Brain microvascular endothelial cell (primary cell): ENCODE results near the gene ZBTB46.
"Not testable (repeated sequence)": the region's sequence is repeated elsewhere in the genome, so short reads cannot be mapped to it uniquely, and the experiment has no call there.

Experiments
- DNase-seq: peaks from one replicate; pipeline ENCODE4 v3.0.0-alpha.2; 2020
- H3K27ac ChIP-seq: fragments of 250-450 bp; sonication (Bioruptor Pico); 2 replicates; pipeline ENCODE4 v1.5.1; 2020; ENCODE audit warnings: mild to moderate bottlenecking, moderate library complexity
- H3K27me3 ChIP-seq: fragments of 250-450 bp; sonication (Bioruptor Pico); replicated peaks from 2 replicates; pipeline ENCODE4 v1.5.1; 2020; ENCODE audit warnings: mild to moderate bottlenecking
- H3K36me3 ChIP-seq: fragments of 250-450 bp; sonication (Bioruptor Pico); replicated peaks from 2 replicates; pipeline ENCODE4 v1.5.1; 2020; ENCODE audit warnings: mild to moderate bottlenecking
- H3K4me3 ChIP-seq: 2 replicates; pipeline ENCODE4 v1.5.1; 2011; ENCODE audit warnings: low read depth, mild to moderate bottlenecking, control low read depth, low read length, moderate library complexity
- CTCF ChIP-seq: IDR thresholded peaks from 2 replicates; pipeline ENCODE4 v1.5.1; 2011; ENCODE audit warnings: low read depth, mild to moderate bottlenecking, moderate library complexity, low read length, control low read depth, inconsistent platforms; ENCODE audit errors: missing control alignments
- in situ Hi-C: cut with HindIII; loops from 2 replicates; pipeline ENCODE4 v1.10.0; 2017; ENCODE audit warnings: low sequenced_read_pairs, low pct_ligation_motif_present

ZBTB46 gene

DNA sequence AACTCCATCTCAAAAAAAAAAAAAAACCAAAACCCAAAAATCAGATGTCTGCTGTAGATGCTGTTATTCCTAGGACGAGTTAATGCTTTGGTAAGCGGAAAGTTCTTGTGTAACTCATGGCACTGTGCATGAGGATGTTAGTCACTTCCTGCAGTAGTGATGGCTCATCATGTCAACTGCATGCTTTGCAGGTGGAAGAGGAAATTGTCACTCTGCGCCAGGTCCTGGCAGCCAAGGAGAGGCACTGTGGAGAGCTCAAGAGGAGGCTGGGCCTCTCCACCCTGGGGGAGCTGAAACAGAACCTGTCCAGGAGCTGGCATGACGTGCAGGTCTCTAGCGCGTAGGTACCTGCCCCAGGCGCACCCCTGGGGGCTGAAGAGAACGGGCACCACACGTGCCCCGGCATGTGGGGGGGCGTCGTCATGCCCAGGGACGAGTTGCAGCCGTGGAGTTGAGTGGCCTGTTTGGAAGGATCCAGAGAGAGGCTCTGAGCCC, 42.5 kb upstream of the ZBTB46 start:
- H3K27ac ChIP-seq: no peak overlapping the region
- peaks cover 83% of the 10 kb centered on the region for H3K36me3 ChIP-seq
- no peaks in the 10 kb centered on the region for H3K27me3 ChIP-seq
- in situ Hi-C loops: no loop called here
- no peak for TF ChIP-seq CTCF
- no peak overlapping the region for H3K4me3 ChIP-seq
- peak; percentile 69 for DNase-seq

DNA sequence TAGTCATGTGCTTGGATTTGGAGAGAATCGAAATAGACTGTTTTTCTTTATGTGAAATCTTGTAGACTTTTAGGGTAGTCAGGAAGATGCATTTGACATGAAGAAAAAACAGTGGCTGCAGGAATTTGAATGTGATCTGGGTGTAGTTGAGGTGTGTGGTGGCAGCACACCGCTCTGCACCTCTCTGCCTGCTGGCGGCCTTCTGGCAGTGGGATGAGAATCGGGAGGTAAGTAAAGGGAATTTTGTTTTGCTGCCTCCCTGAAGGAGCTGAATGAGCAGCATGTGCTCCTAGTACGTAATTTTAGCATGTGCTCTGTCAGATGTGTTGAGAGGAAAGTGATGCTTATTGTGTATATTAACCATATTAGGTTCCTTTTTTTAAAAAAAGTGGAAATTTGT, 37.2 kb upstream of the ZBTB46 start:
- in situ Hi-C loops: no loop called here
- no peak overlapping the region for H3K27ac ChIP-seq
- H3K4me3 ChIP-seq: no peak overlapping the region
- peaks cover 38% of the 10 kb centered on the region for H3K36me3 ChIP-seq
- no peaks in the 10 kb centered on the region for H3K27me3 ChIP-seq
- no peak for DNase-seq
- TF ChIP-seq CTCF: no peak

DNA sequence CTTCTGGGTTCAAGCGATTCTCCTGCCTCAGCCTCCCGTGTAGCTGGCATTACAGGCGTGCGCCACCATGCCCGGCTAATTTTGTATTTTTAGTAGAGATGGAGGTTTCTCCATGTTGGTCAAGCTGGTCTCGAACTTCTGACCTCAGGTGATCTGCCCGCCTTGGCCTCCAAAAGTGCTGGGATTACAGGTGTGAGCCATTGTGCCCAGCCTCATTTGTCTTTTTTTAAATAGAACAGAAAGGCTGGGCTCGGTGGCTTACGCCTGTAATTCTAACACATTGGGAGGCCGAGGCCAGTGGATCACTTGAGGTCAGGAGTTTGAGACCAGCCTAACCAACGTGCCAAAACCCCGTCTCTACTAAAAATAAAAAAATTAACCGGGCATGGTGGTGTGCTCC, 36.0 kb upstream of the ZBTB46 start:
- peaks cover 34% of the 10 kb centered on the region for H3K36me3 ChIP-seq
- DNase-seq, in situ Hi-C loops, H3K27ac ChIP-seq, H3K4me3 ChIP-seq, H3K27me3 ChIP-seq: not testable (repeated sequence)

- Histone ChIP-seq H3K27ac (peak within 1 kb of the TSS; percentile 90), H3K4me3 (peak within 1 kb of the TSS; percentile 90), H3K36me3 (peaks cover 28% of the 10 kb centered on the region), H3K27me3 (no peaks in the 10 kb centered on the region)
- in situ Hi-C loops: no loop called here
- TF ChIP-seq CTCF: no peak
- peak; percentile 99 for DNase-seq
These were observed 34.0 kb upstream of the ZBTB46 start, which contains the start of gene TPD52L2 for GRCh38 chr20:63864978-63865640. TSS of gene TPD52L2 (plus strand) at chr20:63865270. CDS start at chr20:63865366, 96 bp downstream.

DNA sequence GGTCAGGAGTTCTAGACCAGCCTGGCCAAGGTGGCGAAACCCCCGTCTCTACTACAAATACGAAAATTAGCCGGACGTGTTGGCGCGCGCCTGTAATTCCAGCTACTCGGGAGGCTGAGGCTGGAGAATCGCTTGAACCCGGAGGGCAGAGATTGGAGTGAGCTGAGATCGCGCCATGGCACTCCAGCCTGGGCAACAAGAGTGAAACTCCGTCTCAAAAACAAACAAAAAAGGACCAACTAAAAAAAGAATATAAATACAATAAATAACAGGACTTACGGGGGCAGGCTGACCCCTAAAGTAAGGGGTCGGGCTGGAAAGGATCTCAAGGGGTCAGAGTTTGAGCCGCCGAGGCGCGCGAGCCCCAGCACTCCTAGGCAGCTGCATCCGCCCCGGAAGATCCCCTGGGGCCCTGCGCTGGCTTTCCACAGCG, 33.5 kb upstream of the ZBTB46 start:
- Histone ChIP-seq H3K27ac (peak overlapping the region; percentile 90), H3K27me3 (no peaks in the 10 kb centered on the region), H3K36me3 (peaks cover 22% of the 10 kb centered on the region), H3K4me3 (peak overlapping the region; percentile 90)
- no peak for TF ChIP-seq CTCF
- no peak for DNase-seq
- in situ Hi-C loops: no loop called here

DNA sequence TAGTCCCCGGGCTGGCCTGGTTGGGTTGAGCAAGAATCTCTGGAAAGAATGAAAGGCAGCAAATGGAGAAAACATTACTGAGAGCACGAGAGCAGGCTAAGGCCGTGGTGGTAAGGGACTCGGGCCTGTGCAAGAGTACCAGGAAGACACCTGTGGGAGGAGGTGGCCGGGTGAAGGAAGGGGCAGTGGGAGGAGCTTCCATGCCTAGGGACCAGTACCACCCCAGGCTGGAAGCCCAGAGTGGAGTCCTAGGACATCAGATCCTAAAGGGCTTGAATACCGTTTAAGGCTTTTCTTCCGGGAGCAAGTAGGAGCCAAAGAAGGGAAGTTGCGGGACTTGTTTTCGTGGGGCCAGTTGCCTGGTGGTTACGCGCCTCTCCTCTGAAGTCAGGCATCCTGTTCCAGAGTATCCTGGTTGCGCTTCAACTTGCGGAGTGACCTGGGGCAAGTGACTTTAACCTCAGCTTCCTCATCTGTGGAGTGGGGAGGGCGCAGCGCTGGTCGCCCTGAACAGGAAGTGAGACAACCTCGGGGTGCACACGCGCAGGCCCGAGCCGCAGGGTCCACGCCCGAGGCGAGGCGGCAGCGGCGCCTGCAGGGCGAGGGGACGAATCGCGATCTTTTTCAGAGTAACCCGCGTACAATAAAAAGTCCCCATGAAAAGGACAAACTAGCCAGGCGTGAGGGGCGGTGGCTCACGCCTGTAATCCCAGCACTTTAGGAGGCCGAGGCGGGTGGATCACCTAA, 32.9 kb upstream of the ZBTB46 start:
- H3K4me3 ChIP-seq: peak overlapping the region; percentile 90
- H3K36me3 ChIP-seq: peaks cover 17% of the 10 kb centered on the region
- in situ Hi-C loops: no loop called here
- peak; percentile 52 for DNase-seq
- H3K27me3 ChIP-seq: no peaks in the 10 kb centered on the region
- TF ChIP-seq CTCF: peak; percentile 66
- H3K27ac ChIP-seq: peak overlapping the region; percentile 23
